Measurements from ENCODE around the gene LPAR2. TPM values are rescaled to one million over a fixed set of nuclear protein-coding genes. Genes with fewer than 3 reads are reported as not detected.
A peak's percentile ranks its signal among the peaks of the same experiment; 100 is the strongest.

LPAR2 gene
- total RNA-seq, 2 donors from 2014 or later: 72.8 to 82.2 TPM

DNA sequence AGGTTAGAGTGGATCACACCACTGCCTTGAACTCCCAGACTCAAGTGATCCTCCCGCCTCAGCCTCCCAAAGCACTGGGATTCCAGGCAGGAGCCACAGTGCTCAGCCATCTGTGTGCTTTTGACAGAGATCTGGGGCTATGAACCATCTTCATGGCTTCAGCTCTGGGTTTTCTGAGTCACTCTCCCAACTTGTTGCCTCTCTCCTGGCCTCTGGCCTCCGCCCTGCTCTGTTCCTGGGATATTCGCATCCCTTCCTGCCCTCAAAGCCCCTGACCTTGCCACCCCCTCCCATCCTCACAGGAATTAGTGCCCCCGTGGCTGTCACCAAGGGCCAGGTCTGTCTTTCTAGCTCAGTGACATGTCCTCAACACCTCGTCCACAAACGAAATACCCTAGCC is 21.1 kb upstream of the LPAR2 start:
- Mint-ChIP-seq H3K27ac (no peak overlapping the region), H3K4me3 (no peak overlapping the region), H3K36me3 (ENCODE audit: insufficient read depth in 2 of 2) (peaks cover 6 to 15% of the 10 kb centered on the region in 2 donors), H3K9me3 (no peaks in the 10 kb centered on the region), H3K27me3 (ENCODE audit: low read depth) (no peaks in the 10 kb centered on the region), H3K4me1 (ENCODE audit: low read depth) (peaks cover 4% of the 10 kb centered on the region)
- DNase-seq: no peak
- ATAC-seq (replicated peaks in 1 of 2): no peak

DNA sequence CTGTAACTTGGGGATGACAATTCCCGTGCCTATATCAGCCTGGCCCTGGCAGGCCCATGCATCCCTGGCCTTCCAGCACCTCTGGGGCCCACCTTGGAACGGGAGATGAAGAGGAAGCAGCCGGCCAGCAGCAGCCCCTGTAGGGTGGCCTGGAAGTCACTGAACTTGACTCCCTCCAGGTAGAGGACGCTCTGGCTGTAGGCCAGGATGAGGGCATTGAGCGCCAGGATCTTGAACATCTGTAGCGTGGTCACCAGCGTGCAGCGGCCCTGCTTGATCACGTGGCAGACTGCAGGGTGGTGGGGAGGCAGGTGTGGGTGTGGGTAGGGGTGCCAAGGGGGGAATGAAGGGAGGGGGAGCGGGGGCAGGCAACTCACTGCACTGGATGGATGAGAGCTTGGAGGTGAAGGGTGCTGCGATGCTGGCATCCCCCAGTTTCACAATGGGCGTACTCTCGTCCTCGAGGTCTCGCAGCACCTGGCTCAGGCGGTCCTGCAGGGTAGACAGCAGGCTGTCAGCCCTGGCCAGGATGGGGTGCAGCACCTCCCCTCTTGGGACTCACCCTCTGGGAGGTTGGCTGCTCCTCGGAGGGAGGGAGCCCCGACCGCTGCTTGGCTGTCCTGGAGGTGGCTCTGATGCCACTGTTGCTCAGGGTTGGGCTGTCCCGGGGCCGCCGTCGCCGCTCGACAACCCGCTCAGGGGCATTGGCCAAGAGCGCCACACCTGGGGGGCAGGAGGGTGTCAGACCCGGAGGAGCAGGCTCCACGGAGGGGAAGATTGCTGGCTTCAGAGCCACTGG is 19.2 kb upstream of the LPAR2 start:
- peaks cover 6 to 12% of the 10 kb centered on the region in 2 donors for H3K36me3 Mint-ChIP-seq (ENCODE audit: insufficient read depth in 2 of 2)
- H3K4me1 Mint-ChIP-seq (ENCODE audit: low read depth): peaks cover 8% of the 10 kb centered on the region
- H3K4me3 Mint-ChIP-seq: no peak overlapping the region
- no peak overlapping the region for H3K27ac Mint-ChIP-seq
- no peaks in the 10 kb centered on the region for H3K27me3 Mint-ChIP-seq (ENCODE audit: low read depth)
- H3K9me3 Mint-ChIP-seq: no peaks in the 10 kb centered on the region
- ATAC-seq (replicated peaks in 1 of 2): no peak
- no peak for DNase-seq

GRCh38 chr19:19645233-19645870 is 17.3 kb upstream of the LPAR2 start:
- Mint-ChIP-seq H3K9me3 (no peaks in the 10 kb centered on the region), H3K4me1 (ENCODE audit: low read depth) (peaks cover 14% of the 10 kb centered on the region), H3K27me3 (ENCODE audit: low read depth) (no peaks in the 10 kb centered on the region), H3K27ac (no peak overlapping the region), H3K36me3 (ENCODE audit: insufficient read depth in 2 of 2) (peaks cover 6 to 11% of the 10 kb centered on the region in 2 donors), H3K4me3 (no peak overlapping the region)
- no peak for ATAC-seq (replicated peaks in 1 of 2)
- no peak for DNase-seq

- no peak for DNase-seq
- no peaks in the 10 kb centered on the region for H3K27me3 Mint-ChIP-seq (ENCODE audit: low read depth)
- peak overlapping the region; percentile 97 to 99 for H3K4me3 Mint-ChIP-seq
- H3K36me3 Mint-ChIP-seq (ENCODE audit: insufficient read depth in 2 of 2): peaks cover 6 to 14% of the 10 kb centered on the region in 2 donors
- peaks cover 14% of the 10 kb centered on the region for H3K4me1 Mint-ChIP-seq (ENCODE audit: low read depth)
- peak overlapping the region; percentile 86 for H3K27ac Mint-ChIP-seq
- H3K9me3 Mint-ChIP-seq: no peaks in the 10 kb centered on the region
- ATAC-seq (replicated peaks in 1 of 2): no peak
Measured at GRCh38 chr19:19644054-19644388, 16.0 kb upstream of the LPAR2 start.

DNA sequence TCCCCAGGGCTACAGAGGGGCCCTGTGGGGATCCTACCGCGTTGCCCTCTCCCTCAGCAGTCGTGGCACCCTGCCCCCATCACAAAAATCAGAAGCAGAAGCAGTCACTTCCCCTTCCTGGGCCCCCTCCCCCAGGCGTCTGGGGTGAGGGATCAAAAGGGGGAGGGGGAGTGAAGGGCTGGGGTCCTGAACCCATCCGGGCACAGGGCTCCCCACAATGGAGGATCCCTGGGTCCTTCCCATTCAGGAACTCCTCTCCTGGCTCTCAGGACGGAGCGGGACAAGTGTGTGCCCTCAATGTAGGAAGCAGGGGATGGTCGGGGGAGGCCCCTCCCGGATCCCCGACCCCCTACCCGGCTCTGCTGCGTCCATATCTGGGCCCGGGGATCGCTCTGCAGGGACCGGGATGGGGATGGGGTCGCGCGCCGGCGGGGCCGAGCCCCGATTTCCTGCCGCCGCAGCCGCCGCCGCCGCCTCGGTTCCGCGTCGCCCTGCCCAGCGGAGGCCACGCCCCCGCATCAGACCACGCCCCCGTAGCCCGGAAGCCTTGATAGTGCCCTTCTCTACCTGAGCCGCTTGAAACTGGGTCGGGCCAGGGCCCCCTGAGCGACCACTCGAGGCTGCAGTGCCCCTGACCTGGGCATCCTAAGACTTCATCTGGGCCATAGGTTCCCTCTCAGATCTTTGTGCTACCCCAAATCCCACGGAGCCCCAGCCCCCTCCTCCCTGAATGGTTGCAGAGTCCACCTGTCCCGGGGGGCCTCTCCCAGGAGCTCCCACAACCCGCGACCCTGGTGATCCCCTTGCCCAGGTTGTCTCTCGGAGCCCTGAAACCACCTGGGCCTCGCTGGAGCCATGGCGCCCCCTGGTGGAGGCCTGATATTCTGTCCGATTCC is 15.4 kb upstream of the LPAR2 start, which contains the start of gene GMIP:
TSS of gene GMIP (minus strand) at position 500 of the 896 bp plus-strand sequence. CDS start at position 372, 128 bp downstream.
- Mint-ChIP-seq H3K4me1 (ENCODE audit: low read depth) (peaks cover 14% of the 10 kb centered on the region), H3K36me3 (ENCODE audit: insufficient read depth in 2 of 2) (peaks cover 6 to 15% of the 10 kb centered on the region in 2 donors), H3K27me3 (ENCODE audit: low read depth) (no peaks in the 10 kb centered on the region), H3K9me3 (no peaks in the 10 kb centered on the region), H3K4me3 (peak within 1 kb of the TSS; percentile 97 to 99), H3K27ac (peak within 1 kb of the TSS; percentile 94)
- ATAC-seq (replicated peaks in 1 of 2) (peak; percentile 90 to 92), DNase-seq (peak; percentile 91 to 93)

DNA sequence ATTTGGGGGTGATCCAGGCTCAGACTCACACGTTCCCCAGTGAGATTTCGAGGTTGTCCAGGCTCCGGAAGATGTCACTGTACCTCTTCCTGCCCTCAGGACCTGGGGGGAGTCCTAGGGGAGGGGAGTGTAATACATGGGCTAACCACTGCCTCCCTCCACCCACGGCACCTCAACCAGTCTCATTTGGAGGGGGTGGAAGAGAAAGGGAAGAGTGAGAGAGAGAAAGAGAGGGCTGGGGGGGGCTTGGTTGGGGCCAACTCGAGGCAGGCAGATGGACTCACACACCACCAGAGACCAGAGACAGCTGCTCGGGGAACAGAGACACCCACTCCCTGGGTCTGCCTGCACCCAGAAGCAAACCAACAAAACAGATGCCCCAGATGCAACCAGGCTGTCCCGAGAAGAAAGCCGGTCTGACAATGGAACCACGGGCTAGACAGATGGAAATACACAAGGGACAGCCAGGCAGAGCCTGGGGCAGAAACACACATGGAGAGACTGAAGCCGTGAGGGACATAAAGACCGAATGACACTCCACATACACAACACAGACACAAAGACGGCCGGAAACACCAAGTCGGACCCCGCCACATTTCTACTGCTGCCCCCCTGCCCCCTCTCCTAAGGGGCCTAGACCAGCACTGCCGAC is 14.6 kb upstream of the LPAR2 start:
- peaks cover 14% of the 10 kb centered on the region for H3K4me1 Mint-ChIP-seq (ENCODE audit: low read depth)
- peak overlapping the region; percentile 94 for H3K27ac Mint-ChIP-seq
- H3K4me3 Mint-ChIP-seq: peak overlapping the region; percentile 97 to 99
- DNase-seq: peak; percentile 48 to 57
- no peaks in the 10 kb centered on the region for H3K9me3 Mint-ChIP-seq
- no peaks in the 10 kb centered on the region for H3K27me3 Mint-ChIP-seq (ENCODE audit: low read depth)
- H3K36me3 Mint-ChIP-seq (ENCODE audit: insufficient read depth in 2 of 2): peaks cover 6 to 16% of the 10 kb centered on the region in 2 donors
- ATAC-seq (replicated peaks in 1 of 2): peak; percentile 39 to 55

DNA sequence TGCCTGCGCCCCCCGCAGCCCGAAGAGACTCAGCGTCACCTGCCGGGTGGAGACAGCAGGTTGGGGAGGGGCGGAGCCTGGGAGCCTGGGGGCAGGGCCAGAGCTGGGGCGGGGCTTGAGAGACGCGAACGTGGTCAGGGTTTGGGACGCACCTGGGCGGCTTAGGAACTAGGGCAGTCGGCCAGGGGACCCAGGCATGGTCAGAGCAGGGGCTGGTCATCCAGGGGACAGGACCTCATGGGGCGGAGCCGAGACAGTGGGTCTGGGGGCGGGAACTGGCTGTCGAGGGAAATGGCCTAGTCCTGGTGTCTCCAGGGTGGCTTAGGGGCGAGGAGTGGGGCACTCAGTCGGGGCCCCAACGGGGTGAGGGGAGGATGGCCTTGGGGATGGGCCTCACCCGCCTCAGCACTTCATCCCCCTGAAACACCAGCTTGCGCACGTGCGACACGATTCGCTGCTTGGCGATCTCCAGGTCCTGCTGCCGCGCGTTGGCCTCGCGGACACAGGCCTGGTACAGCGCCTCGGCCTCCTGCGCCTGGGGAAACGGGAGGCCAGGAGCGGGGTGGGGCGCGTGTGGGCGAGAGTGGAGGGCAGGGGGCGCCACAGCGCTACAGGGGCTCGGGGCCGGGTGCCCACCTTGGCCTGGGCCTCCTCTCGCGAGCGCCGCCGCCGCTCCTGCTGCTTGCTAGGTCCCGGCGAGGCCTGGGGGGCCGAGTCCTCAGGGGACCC is 9.7 kb upstream of the LPAR2 start:
- Mint-ChIP-seq H3K9me3 (no peaks in the 10 kb centered on the region), H3K27me3 (ENCODE audit: low read depth) (no peaks in the 10 kb centered on the region), H3K36me3 (ENCODE audit: insufficient read depth in 2 of 2) (peaks cover 10 to 30% of the 10 kb centered on the region in 2 donors), H3K27ac (no peak overlapping the region), H3K4me1 (ENCODE audit: low read depth) (peaks cover 14% of the 10 kb centered on the region), H3K4me3 (no peak overlapping the region)
- ATAC-seq (replicated peaks in 1 of 2) (no peak), DNase-seq (no peak)

DNA sequence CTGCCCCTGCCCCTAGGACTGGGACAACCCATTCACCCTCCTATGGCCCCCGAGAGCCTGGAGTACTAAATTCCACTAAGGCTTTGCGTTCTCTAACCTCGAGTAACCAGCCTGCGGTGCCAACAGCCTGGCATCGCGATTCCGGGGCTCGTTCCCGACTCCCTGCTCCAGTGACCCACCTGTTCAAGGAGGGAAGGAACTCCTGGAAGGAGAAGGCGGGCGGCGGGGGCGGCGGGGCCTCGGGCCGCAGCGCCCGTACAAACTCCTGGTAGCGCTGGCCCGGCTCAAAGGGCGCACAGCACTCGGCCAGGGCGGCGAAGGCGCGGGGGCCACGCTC is 9.1 kb upstream of the LPAR2 start:
- Mint-ChIP-seq H3K36me3 (ENCODE audit: insufficient read depth in 2 of 2) (peaks cover 8 to 29% of the 10 kb centered on the region in 2 donors), H3K27ac (no peak overlapping the region)
- DNase-seq: no peak

DNA sequence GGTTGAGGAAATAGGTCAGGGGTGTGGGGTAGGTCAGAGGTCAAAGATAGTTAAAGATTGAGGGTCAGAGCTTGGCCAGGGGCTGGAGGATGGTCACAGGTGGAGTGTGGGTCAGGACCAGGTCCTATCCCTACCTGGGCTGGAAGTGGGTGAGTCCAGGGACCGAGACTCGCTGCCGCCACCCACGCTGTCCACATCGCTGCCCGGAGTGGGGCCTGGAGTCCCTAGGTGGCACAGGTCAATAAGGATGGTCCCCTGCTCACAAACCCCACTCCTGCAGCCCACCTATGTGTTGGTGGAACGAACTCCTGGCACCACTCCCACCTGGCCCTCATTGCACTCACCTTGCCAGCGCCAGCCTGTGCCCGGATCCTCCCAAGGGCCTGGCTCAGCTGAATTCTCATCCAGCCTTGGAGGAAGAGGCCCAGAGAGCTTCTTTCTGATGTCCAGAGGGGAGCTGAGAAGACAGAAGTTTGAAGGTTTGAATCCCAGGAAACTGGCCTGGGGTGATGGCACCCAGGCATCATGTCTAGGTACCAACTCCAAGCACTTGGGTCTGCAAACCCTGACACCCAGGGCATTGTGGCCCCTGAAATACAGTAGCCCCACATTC is 8.7 kb upstream of the LPAR2 start:
- Mint-ChIP-seq H3K9me3 (no peaks in the 10 kb centered on the region), H3K4me1 (ENCODE audit: low read depth) (peaks cover 5% of the 10 kb centered on the region), H3K27me3 (ENCODE audit: low read depth) (no peaks in the 10 kb centered on the region), H3K36me3 (ENCODE audit: insufficient read depth in 2 of 2) (peaks cover 8 to 26% of the 10 kb centered on the region in 2 donors), H3K27ac (no peak overlapping the region), H3K4me3 (no peak overlapping the region)
- ATAC-seq (replicated peaks in 1 of 2) (no peak), DNase-seq (no peak)

More for the DNA sequence above, 9.1 kb upstream of the LPAR2 start:
- Mint-ChIP-seq H3K9me3 (no peaks in the 10 kb centered on the region), H3K4me3 (no peak overlapping the region), H3K27me3 (ENCODE audit: low read depth) (no peaks in the 10 kb centered on the region), H3K4me1 (ENCODE audit: low read depth) (peaks cover 9% of the 10 kb centered on the region)
- ATAC-seq (replicated peaks in 1 of 2): no peak

GRCh38 chr19:19635313-19635702 is 7.3 kb upstream of the LPAR2 start:
- ATAC-seq (replicated peaks in 1 of 2) (no peak), DNase-seq (no peak)
- Mint-ChIP-seq H3K4me1 (ENCODE audit: low read depth) (peaks cover 4% of the 10 kb centered on the region), H3K27ac (no peak overlapping the region), H3K4me3 (no peak overlapping the region), H3K27me3 (ENCODE audit: low read depth) (no peaks in the 10 kb centered on the region), H3K36me3 (ENCODE audit: insufficient read depth in 2 of 2) (peaks cover 8 to 30% of the 10 kb centered on the region in 2 donors), H3K9me3 (no peaks in the 10 kb centered on the region)

- Mint-ChIP-seq H3K9me3 (no peaks in the 10 kb centered on the region), H3K27me3 (ENCODE audit: low read depth) (no peaks in the 10 kb centered on the region), H3K4me1 (ENCODE audit: low read depth) (peaks cover 4% of the 10 kb centered on the region), H3K27ac (no peak overlapping the region), H3K4me3 (no peak overlapping the region), H3K36me3 (ENCODE audit: insufficient read depth in 2 of 2) (peaks cover 8 to 28% of the 10 kb centered on the region in 2 donors)
- ATAC-seq (replicated peaks in 1 of 2): no peak
- DNase-seq: no peak
Measured at GRCh38 chr19:19634516-19635312, 6.7 kb upstream of the LPAR2 start.

Data from activated T-cell treated with anti-CD3 and anti-CD28 coated beads, Interleukin-2, amount 50 U/mL, for 72 hours (primary cell).